ENCODE results near the gene MICAL3.

MICAL3 gene

DNA sequence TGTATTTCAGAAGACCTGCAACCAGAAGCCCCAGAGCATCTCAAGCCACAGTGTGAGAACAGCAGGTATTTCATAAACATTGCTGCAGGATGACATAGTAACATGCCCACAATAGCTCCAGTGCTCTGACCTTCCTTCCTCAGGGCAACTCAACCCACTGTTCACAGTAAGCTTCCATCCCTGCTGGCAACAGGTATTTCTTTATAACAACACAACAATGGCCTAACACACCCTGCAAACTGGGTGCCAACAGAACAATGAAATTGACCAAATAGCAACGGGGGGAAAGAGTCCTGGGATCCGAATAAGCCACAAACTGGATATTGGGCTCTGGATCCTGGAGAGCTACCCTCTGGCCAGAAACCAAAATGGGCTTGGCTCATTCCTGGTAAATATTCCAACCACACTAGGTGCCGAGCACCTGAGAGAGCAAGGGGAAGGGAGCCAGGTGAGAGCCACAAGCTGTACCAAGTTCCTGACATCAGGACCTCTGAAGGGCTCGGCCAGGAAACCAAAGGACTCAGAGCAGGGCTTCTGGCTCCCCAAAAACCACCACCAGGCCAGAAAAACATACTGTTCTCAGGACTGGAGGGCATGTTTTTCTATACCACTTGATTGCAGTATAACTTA lies 99.5 kb downstream of the MICAL3 start:
- no peak for DNase-seq

DNA sequence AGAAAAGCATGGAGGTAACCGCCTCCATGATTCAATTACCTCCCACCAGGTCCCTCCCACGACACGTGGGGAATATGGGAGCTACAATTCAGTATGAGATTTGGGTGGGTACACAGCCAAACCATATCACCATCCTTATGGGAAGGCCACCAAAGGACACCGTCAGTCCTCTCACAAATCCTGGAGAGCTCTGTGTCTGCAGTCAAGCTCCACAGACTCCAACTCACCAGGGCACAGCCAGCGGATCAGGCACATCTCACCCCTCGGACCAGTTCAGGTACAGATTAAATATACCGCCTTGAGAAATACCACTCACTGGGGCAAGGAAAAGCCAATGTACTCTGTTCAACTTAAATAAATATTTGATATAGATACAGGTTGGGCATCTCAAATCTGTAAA lies 100.3 kb downstream of the MICAL3 start:
- no peak for DNase-seq

DNA sequence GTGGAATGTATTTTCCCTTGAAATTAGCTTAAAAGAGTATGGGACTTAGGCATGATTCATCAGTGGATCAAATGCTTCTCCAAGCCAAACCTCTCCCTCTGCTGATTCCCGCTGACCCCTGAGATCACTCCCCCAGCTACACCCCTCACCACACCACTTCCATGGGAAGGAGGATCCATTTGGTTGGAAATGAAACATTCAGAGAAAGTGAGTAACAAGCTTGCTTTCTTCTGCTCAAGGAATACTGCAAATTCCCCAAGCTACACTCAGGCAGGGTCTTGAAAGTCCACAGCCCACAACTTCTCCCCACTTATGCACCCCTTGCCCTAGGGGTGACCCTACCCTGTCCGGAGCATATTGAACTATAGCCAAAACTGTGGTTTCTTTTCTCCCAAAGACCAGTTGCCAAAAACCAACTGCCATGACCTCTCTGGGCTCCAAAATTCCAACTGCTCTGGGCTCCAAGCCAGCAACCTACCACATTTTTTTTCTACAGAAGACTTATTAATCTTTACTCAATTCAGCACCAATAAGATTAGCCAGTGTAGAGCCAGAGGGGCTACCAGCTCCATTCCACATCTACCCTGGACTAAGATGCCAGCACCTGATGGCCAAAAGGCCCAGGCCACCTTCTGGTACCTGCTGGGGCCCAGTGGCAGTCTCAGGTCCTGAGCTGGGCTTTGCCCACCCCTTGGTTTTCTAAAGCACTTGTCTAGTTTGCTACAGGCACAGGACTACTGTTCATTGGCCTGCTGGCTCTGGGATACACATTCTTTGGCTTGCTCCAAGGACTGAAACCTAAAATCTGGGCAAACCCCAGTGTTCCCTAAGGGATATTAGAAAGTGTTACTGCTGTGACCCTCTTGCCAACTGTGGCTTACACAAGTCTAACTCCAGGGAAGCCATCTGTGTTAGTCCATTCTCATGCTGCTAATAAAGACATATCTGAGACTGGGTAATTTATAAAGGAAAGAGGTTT lies 101.1 kb downstream of the MICAL3 start:
- no peak for DNase-seq

DNA sequence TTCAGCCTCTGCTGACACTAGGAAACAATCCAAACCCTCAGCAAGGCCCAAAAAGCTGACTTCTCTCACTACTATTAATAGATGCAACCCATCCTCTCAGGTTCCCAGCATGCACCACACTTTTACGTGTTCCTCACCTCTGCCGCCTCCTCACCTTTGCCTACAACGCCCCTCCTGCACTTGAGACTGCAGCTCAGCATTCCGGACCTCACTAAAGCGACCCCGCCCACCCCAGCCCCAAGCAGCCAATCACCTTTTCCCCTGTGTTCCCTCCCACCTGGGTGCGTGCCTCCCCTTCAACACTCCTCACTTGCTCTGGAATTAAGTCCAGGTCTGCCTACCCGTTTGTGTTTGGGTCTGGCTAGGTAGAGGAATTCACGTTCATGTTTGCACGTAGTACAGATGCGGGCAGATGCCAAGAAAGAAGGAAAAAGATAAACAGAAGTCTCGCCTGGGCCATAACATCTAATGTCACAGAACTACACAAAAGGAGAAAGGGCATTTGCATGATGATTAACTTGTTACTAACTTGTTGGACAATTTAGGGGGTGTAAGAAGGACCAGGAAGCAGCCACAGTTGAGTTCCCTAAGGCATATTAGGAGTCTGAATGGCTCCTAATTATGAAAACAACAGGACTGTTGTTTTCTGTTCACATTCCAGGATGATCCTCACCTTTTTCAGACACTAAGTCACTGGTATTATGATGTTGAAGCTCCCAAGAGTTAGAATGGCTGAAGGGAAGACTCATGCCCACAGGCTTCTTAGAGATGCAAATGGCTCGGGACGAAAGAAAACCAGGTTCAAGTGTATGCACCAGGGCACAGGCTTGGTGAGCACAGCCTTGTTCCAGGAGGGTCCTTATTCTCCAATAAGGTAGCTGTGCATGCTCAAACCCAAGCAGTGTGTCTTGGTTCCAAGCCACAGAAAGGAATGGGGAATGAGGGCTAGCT lies 102.2 kb downstream of the MICAL3 start:
- no peak for DNase-seq

DNA sequence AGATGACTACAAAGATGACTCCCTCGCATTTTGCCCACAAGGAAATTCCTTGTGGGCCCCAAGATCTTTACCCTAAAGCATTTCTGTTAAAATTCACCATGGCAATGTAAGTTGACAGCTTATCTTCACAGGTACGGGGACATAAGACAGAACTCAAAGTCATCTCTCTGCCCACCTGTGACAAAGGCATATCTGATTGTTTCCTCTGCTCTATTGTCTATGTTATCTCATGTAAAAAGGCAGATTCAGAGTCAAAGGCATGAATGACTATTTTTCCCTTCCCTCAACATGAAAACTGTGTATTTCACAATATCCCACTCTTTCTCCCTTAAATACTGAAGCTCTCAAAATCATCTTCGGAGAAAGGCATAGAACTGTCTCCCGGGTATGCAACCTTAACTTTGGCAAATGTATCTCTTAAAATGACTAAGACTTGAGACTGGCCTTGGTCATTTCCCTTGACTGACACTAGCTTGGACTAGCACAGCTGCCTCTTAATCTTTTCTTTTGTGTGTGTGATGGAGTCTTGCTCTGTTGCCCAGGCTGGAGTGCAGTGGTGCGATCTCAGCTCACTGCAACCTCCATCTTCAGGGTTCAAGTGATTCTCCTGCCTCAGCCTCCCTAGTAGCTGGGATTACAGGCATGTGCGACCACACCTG lies 103.2 kb downstream of the MICAL3 start:
- DNase-seq: no peak

DNA sequence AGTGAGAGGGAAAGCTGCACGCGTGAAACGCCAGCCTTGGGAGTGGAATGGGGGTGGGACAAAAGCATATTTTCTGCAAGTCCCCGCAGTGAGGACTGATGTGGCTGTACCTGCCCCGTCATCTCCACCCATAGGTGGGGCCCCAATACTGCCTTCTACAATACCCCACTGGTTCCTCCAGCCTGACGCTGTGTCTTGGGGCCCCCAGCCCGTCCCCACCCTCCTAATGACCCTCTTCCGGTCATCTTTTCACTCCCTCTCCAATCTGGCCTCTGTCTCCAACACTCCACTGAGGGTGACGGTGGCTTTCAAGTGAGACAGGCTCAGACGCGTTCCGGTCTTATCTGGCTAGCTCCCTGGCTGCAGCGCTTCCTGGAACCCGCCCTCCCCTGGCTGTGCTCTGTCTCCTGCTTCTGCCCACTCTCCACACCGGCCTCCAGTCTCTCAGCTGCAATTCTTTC lies 104.2 kb downstream of the MICAL3 start:
- no peak for DNase-seq

DNA sequence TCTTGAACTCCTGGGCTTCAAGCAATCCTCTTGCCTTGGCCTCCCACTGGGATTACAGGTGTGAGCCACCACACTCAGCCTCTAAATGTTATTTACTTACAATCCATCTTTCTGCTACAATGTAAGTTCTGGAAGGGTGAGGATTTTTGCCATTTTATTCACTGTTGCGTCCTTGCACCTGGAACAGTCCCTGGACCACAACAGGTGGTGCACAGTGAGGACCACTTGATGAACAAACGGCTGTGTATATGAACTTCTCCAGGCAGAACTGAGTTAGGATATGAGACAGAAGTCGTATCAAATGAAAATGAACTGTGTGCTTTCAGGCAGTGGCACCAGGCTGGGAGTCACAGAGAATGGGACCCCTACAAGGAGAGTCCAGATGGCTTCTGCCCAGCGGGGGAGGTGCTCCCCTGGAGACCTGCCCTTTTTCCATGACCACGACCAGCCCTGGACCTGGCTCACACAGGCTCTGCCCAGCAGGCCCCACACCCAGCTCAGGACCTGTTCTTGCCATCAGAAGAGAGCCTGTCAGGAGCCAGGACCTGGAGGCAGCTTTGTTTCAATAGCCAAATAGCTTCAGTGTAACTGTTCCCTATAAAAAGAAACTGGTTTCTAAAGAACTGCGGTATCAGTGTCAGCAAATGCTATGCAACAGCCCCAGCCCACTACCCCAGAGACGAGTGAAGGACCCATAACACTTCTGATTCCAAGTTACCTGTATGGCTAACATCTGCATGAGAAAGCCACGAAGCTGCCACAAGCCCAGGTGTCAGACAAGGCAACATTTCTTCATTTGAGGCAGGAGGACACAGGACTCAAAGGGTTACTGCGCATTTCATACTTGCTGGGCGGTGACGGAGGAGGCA lies 104.9 kb downstream of the MICAL3 start:
- no peak for DNase-seq

DNA sequence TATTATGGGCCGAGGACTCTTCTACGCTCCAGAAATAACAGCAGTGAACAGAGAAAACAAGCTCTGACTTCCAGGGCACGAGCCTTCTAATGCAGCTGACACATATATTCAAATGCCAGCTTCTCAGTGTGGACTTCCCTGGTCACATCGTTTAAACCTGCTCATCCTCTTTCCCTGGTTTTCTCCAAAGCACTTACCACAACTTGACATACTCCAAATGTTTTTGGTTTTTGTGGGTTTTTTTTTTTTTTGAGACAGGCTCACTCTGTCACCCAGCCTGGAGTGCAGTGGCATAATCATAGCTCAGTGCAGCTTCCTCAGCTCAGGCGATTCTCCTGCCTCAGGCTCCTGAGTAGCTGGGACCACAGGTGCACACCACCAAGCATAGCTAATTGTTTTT lies 105.5 kb downstream of the MICAL3 start:
- DNase-seq: no peak

DNA sequence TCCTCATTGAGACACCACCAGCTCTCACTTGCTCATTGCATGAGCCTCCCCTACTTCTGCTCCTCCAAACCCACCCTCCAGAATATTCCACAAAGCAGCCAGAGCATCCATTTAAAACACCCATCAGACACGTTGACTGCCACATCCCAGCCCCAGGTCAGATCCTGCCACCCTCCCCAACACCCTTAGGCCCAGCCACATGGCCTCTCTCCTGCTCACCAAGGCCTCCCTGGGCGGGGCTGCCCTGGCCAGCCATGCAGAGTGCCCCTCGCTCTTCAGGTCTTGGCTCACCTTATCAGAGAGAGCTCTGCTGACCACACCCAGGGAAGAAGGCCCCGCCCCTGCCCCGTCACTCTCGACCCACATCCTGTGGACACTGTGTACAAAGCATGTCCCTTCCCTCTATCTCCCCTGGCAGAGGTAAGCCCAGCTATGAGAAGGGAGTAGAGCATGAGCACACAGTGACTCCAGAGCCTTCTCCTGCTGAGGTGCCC lies 106.8 kb downstream of the MICAL3 start:
- no peak for DNase-seq

DNA sequence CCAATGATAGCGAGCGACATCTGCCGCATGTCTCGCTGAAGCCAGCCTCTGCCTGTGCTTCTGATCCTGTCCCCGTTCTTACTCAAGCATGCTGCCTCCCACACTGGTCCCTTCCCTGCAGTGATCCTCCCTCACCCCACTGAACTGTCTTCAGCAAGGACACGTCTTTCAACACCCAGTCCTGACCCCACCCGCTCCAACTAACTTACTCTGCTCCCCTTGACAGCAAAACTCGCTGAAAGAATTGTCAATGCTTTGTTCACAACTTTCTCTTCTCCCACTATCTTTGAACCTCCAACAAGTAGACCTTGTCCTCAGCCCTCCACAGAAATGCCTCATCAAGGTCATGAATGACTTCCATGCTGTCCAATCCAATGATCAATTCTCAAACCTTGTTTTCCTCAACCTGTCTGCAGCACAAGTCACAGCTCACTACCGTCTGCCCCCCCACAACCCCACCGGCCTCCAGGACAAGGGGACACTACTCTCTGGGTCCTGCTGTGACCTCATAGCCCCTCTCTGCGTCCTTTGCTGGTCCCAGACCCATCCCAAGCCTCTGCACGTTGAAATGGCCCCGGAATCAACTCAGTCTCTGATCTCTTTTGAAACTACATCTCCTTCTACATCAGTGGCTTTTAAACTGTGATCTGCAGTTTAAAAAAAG lies 108.0 kb downstream of the MICAL3 start:
- DNase-seq: no peak

DNA sequence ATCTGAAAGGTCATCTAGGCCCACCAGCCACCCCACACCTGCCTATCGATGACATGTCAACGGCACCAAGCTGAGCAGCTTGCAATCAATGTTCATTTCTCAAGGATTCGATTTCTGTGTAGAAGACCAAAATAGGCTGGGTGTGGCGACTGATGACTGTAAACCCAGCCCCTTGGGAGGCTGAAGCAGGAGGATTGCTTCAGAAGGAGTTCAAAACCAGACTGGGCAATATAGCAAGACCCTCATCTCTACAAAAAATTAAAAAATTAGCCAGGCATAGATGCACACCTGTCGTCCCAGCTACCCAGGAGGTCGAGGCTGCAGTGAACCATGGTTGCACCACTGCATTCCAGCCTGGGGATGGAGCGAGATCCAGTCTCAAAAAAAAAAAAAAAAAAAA lies 108.7 kb downstream of the MICAL3 start:
- no peak for DNase-seq

DNA sequence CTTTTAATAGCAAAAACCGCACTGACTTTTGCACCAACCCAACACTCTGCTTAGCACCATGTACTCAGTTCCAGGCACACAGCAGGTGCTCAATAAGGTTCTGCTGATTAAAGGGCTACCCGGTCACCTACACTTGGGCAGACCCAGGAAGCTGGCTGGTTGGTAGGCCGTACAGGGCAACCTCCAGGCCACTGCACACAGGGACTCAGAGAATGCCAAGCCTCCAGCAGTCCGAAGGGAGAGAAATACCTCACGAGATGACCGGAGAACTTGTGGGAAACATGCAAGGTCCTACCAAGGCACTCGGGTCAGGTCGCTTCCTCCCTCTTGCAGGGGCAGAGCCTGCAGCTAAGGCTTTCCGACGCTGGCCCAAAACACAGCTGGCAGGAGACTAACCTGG lies 109.2 kb downstream of the MICAL3 start:
- no peak for DNase-seq

DNA sequence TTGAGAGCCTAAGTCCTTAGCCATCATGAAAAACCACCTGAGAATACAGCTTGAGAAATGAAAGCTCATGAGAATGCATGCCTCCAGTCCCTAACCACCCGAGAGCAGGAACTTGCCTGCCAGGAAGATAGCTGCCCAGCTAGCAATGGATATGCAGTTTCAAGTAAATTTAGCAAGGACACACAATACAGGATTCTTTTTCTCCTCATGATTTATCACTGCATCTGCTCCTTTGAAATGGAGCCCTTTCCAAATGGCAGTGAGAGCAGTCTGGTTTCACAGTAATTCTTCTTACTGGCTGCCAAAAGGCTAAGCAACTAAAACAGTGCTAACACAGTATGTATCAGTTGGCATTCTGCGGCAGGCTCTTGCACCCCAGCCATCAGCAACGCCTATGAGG lies 109.9 kb downstream of the MICAL3 start:
- no peak for DNase-seq

DNA sequence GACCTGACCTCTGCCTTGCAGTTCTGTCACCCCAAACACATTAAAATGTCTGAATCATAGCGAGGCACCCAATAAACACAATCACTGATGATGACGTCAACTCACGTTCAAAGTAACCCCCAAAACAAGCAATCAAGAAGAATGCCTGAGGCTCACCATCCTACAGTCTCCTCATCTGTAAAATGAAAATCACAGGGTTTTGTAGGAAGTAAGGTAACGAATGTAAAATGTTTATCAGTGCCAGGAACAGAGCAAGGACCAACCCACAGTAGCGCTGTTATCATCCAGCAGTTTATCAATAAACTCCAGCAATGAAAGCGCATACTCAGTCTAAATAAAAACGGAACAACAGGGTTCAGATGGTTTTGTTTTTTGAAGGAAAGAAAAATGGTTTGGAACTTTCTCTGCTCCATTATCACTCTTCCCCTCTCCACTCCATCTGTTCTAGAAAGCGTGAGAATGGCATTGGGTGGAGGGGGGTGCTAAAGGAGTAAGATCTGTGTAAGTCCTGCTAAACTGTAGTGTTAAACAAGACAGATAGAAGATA lies 110.5 kb downstream of the MICAL3 start:
- DNase-seq: no peak

DNA sequence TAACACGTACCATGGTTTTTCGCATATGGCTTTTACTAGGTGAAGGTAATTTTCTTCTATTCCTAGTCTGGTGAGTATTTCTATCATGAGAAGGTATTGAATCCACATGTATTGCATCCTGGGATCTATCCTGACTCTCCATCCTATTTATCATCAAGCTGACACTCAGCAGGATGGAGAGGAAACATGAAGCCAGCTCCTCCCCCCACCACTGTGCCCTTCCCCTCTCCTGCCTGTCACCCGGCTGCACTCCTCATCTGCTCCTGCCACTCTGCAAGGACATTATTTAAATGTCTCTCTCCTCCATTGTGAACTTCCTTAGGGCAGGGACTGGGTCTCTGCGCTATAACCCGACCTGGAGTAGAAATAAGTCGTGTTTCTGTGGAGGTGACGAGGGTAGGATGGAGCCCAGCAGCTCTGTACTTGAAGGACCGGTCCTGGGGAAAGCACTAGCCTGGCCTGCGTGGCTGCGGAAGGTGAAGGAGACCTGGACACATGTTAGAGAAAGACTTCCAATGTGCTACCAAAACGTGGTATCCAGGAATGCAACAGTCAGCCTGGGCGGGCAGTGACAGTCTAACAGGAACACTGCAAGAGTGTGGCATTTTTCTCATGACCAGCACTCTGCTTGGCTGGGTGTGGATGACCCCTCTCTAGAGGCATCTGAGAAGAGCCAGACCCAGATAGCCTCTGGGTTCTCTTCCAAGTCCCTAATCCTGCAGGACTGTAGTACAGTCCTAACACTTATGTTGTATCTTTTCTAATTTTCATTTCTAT lies 111.2 kb downstream of the MICAL3 start:
- no peak for DNase-seq

DNA sequence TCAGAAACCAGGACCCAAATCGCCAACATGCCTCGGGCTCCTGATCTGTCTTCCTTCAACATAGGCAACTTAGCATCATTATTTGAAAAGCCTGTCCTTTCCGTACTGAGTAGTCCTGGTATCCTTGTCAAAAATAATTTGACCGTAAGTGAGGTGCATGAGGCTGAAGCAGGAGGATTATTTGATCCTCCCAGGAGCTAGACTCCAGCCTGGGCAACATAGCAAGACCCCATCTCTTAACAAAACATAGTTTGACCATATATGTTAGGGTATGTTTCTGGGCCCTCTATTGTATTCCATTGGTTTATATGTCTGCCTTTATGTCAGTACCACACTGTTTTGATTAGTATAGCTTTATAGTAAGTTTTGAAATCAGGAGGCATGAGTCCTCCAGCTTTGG lies 112.5 kb downstream of the MICAL3 start:
- no peak for DNase-seq

DNA sequence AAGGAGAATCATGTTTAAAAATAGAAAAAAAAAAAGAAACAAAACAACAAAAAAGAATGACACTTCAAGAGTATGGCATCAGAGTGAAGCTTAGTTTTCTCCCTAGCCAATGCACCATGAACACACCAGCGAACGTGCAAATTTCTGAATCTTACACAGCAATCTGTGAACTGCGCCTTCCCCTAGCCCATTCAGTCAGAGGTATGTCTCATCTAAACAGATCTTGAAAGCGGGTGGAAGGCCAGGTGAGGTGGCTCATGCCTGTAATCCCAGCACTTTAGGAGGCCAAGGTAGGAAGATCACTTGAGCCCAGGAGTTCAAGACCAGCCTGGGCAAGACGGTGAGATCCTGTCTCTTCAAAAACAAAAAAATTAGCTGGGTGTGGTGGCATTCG lies 113.1 kb downstream of the MICAL3 start:
- no peak for DNase-seq

DNA sequence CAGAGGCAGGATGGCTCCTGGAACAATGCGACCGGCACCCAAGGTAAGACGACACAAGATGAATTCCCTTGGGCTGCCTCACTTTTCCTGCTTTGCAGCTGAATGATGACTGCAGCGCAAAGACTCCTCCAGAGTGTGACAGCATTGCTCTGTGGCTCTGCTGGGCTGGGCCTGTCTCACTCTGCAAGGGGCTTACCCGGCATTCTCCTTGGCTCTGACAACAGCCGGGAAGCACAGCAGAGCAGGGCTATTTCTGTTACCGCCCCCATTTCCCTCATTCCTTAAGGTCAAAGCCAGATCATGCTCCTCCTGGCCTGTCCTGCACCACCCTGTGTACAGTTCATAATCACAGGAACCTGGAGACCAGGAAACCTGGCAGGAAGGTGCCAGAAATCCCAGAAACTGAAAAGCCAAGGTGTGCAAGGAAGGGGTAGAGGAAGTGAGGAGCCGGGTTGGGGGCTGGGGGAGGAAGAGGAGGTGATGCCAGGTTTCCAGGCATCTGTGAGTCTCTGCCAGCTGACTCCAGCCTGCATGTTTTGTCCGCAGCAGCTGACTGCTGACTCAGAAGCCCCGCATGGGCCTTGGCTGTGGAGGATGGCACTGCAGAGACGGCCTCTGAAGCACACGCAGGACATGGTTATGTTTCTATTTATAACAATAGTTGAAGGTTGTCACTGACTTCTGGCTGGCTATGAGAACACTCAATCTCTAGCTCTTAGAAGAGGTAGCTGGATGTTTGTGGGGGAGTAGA lies 113.6 kb downstream of the MICAL3 start:
- DNase-seq: no peak

DNA sequence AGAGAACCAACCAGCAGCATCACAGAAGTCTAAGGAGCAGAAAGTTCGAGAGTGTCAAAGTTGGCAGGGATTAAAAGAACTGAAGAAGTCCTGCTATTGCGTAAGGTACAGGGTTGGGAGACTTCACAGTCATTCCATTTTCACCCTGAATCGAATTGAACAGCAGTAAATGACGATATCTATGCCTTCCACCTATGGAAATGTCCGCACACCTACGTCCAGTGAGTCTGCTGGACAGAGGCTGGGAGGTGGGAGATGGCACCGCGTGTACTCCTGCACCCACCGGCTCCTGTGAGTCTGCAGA lies 116.7 kb downstream of the MICAL3 start:
- no peak for DNase-seq

All from activated effector memory CD4-positive, alpha-beta T cell treated with anti-CD3 and anti-CD28 coated beads, Interleukin-2, amount 50 U/mL, for 16 hours (primary cell).